ENCODE results near the gene TCHP. TPM values are rescaled to one million over a fixed set of nuclear protein-coding genes. Genes with fewer than 3 reads are reported as not detected.
A peak's percentile ranks its signal among the peaks of the same experiment; 100 is the strongest.
"Not testable (repeated sequence)": the region's sequence is repeated elsewhere in the genome, so short reads cannot be mapped to it uniquely, and the experiment has no call there.

Gene TCHP
- total and polyA plus RNA-seq, 2 donors (not counting 1 experiment from before 2014, with no cell fraction given) = 13.4 to 29.4 TPM

DNA sequence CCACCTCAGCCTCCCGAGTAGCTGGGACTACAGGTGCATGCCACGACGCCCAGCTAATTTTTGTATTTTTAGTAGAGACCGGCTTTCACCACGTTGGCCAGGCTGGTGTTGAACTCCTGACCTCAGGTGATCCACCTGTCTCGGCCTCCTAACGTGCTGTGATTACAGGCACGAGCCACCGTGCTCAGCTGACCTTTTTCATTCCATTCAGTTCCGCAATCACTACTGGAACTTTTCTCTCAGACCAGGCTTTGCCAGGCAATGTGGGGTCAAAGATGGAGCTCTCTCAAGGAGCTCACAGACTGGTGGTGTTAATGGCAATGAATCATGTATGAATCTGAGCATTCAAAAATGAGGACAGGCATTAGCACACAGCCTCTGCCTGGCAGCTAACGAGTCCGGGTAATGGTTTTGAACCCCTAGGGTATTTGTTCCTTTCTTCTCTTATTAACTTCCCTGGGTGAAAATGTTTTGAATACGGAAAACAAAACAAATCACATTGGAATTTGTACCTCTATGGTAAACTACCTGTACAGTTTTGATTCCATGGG, 9.4 kb upstream of the TCHP start:
- Histone ChIP-seq H3K9me3 (ENCODE audit: control extremely low read depth in 1 of 3, control insufficient read depth in 2 of 3, insufficient read depth in 1 of 3, low read length in 2 of 3) (no peaks in the 10 kb centered on the region), H3K9ac (ENCODE audit: low read length) (no peak overlapping the region), H3K79me2 (ENCODE audit: control insufficient read depth, insufficient read depth, low read length) (no peaks in the 10 kb centered on the region), H3K4me3 (ENCODE audit: control extremely low read depth in 1 of 5, extremely low read depth in 1 of 5, insufficient read depth in 1 of 5, low read depth in 2 of 5, low read length in 4 of 5) (no peak overlapping the region), H3K4me2 (replicated peaks; ENCODE audit: low read depth, low read length, poor library complexity, severe bottlenecking) (no peak overlapping the region), H3K4me1 (ENCODE audit: control insufficient read depth in 2 of 2, insufficient read depth in 2 of 2, low read length in 2 of 2) (peaks cover 47 to 51% of the 10 kb centered on the region in 2 donors), H2AFZ (ENCODE audit: insufficient read depth, low read depth, low read length, poor library complexity, severe bottlenecking) (peak overlapping the region; percentile 11), H3K27me3 (replicated peaks in 1 of 4; ENCODE audit: control extremely low read depth in 1 of 4, control insufficient read depth in 3 of 4, insufficient read depth in 4 of 4, low read length in 3 of 4) (no peaks in the 10 kb centered on the region), H4K20me1 (ENCODE audit: control insufficient read depth, insufficient read depth, low read length, poor library complexity, severe bottlenecking) (no peaks in the 10 kb centered on the region), H3K27ac (ENCODE audit: low read length in 2 of 2) (peak overlapping the region in 1 of 2 donors; percentile 11), H3K36me3 (replicated peaks in 1 of 2; ENCODE audit: control extremely low read depth in 1 of 2, control insufficient read depth in 1 of 2, extremely low read depth in 1 of 2, insufficient read depth in 2 of 2, low read length in 1 of 2) (no peaks in the 10 kb centered on the region)
- WGBS (ENCODE audit: insufficient coverage) = 94% methylated on average over 9 of the region's 13 CpGs
- ChIA-PET CTCF (interaction anchor here (0.8 to 1.1 kb wide), 2 partner anchors 10 to 37 kb away, joined by 3 read pairs; partner anchors contain the start of gene GLTP), POLR2A (no interaction called here)
- DNase-seq (no peak), ATAC-seq (ENCODE audit: low read depth) (no peak)
- no peak for TF ChIP-seq EZH2 (IDR thresholded peaks at IDR 0.05; ENCODE audit: borderline replicate concordance, insufficient read depth, low read depth, low read length, poor library complexity, severe bottlenecking)
- TF ChIP-seq, protein P1, sequence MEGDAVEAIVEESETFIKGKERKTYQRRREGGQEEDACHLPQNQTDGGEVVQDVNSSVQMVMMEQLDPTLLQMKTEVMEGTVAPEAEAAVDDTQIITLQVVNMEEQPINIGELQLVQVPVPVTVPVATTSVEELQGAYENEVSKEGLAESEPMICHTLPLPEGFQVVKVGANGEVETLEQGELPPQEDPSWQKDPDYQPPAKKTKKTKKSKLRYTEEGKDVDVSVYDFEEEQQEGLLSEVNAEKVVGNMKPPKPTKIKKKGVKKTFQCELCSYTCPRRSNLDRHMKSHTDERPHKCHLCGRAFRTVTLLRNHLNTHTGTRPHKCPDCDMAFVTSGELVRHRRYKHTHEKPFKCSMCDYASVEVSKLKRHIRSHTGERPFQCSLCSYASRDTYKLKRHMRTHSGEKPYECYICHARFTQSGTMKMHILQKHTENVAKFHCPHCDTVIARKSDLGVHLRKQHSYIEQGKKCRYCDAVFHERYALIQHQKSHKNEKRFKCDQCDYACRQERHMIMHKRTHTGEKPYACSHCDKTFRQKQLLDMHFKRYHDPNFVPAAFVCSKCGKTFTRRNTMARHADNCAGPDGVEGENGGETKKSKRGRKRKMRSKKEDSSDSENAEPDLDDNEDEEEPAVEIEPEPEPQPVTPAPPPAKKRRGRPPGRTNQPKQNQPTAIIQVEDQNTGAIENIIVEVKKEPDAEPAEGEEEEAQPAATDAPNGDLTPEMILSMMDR (IDR thresholded peaks at IDR 0.05) = no peak
- Mint-ChIP-seq H3K4me1 (peaks cover 49% of the 10 kb centered on the region), H3K4me3 (no peak overlapping the region), H3K9me3 (ENCODE audit: insufficient read depth) (no peaks in the 10 kb centered on the region), H3K27ac (peak overlapping the region; percentile 56), H3K27me3 (no peaks in the 10 kb centered on the region)
- intact Hi-C loops (cut with micrococcal nuclease) = no loop called here

GRCh38 chr12:109891731-109892130, 8.3 kb upstream of the TCHP start:
- H3K4me3 ChIP-seq (ENCODE audit: control extremely low read depth in 1 of 5, extremely low read depth in 1 of 5, insufficient read depth in 1 of 5, low read depth in 2 of 5, low read length in 4 of 5); H3K4me2 ChIP-seq (replicated peaks; ENCODE audit: low read depth, low read length, poor library complexity, severe bottlenecking); DNase-seq; H3K36me3 ChIP-seq (replicated peaks in 1 of 2; ENCODE audit: control extremely low read depth in 1 of 2, control insufficient read depth in 1 of 2, extremely low read depth in 1 of 2, insufficient read depth in 2 of 2, low read length in 1 of 2); POLR2A ChIA-PET; H3K27me3 Mint-ChIP-seq; ATAC-seq (ENCODE audit: low read depth); H3K9me3 ChIP-seq (ENCODE audit: control extremely low read depth in 1 of 3, control insufficient read depth in 2 of 3, insufficient read depth in 1 of 3, low read length in 2 of 3); H3K27ac ChIP-seq (ENCODE audit: low read length in 2 of 2); H3K9me3 Mint-ChIP-seq (ENCODE audit: insufficient read depth); H3K9ac ChIP-seq (ENCODE audit: low read length); H3K27me3 ChIP-seq (replicated peaks in 1 of 4; ENCODE audit: control extremely low read depth in 1 of 4, control insufficient read depth in 3 of 4, insufficient read depth in 4 of 4, low read length in 3 of 4); H3K4me3 Mint-ChIP-seq; H2AFZ ChIP-seq (ENCODE audit: insufficient read depth, low read depth, low read length, poor library complexity, severe bottlenecking); H4K20me1 ChIP-seq (ENCODE audit: control insufficient read depth, insufficient read depth, low read length, poor library complexity, severe bottlenecking); H3K79me2 ChIP-seq (ENCODE audit: control insufficient read depth, insufficient read depth, low read length); intact Hi-C loops (cut with micrococcal nuclease): not testable (repeated sequence)
- WGBS (ENCODE audit: insufficient coverage) = 96% methylated on average over 5 of the region's 7 CpGs
- Mint-ChIP-seq H3K27ac (peak overlapping the region; percentile 59), H3K4me1 (peaks cover 49% of the 10 kb centered on the region)
- CTCF ChIA-PET = interaction anchor here (1.4 to 1.5 kb wide), 2 partner anchors 46 to 121 kb away, joined by 3 to 4 read pairs; no protein-coding TSS in a partner anchor
- peaks cover 47 to 51% of the 10 kb centered on the region in 2 donors for H3K4me1 ChIP-seq (ENCODE audit: control insufficient read depth in 2 of 2, insufficient read depth in 2 of 2, low read length in 2 of 2)
